HG03064 (cell line): ENCODE measurements around the gene CDK5RAP3.
"Not testable (repeated sequence)": the region's sequence is repeated elsewhere in the genome, so short reads cannot be mapped to it uniquely, and the experiment has no call there.

Source experiments
- ATAC-seq: cut with Tn5 transposase; IDR thresholded peaks from one replicate; pipeline ENCODE4 v1.9.1; 2021; ENCODE audit warnings: low read depth; ENCODE audit not compliant: unreplicated experiment

Gene CDK5RAP3

DNA sequence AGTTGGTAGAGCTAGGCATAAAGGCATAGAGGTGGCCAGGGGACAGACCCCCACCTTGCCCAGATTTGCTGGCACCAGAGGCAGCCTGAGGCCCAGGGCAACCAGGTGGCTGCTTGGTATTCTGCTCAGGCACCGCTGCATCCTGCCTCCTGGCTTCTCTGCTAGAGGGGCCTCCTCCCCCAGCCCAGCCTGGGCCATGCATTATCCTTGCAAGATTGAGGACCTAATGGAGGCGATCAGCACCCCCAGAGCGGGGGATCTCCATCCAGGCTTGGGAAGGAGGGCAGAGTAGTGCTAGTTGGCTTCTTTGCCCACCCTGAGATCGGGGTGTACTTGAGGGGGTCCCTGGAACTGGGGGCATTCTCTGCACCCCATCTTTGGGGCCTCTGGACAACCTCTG, 23.8 kb downstream of the CDK5RAP3 start:
- no peak for ATAC-seq

DNA sequence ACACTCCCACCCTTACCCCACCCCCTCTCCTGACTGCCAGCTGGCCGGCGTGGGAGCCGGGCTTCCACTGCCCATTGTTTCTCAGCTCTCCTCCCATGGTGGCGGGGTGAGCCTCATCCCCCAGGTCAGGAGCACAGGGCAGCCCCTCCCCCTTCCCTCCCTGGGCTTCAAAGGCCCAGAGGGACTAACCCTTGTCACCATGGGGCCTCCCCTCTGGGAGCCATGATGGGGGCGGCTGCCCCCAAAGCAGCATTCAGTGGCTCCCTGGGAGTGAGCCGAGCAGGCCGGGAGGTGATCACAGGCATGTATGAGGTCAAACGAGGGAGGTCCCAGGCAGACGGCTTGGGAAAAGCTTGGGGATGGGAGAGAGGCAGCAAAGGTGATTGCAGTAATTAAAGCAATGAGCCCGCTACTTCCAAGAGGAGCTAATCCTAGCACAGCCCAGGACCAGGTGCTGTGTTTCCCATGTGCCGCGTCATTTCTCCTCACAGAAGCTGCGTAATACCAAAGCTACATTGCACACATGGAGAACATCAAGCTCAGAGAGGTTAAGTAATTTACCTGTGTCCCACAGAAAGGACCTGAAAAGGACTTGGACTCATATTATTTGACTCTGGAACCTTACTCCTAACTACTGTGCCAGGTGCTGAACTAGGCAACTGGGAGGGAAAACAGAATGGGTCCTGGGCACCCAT, 24.5 kb downstream of the CDK5RAP3 start:
- no peak for ATAC-seq

DNA sequence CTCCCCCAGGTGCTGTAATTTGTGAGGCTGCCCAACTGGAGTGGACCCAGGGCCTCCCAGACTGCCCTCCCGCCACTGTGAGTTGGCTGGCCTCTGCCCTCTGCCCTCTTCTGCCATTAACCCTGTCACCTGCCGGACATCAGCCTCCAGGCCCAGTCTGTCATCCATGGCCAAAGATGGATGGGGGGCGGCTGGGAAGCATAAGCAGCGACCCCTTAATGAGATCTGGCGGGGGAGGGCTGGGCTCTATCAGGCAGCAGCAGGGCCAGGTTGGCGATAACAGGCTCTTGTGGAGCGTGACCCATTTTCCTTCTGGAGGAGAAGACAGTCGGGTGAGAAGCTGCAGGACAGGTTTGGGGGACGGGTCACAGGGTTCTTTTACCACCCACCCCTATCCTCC, 25.3 kb downstream of the CDK5RAP3 start:
- ATAC-seq: no peak

DNA sequence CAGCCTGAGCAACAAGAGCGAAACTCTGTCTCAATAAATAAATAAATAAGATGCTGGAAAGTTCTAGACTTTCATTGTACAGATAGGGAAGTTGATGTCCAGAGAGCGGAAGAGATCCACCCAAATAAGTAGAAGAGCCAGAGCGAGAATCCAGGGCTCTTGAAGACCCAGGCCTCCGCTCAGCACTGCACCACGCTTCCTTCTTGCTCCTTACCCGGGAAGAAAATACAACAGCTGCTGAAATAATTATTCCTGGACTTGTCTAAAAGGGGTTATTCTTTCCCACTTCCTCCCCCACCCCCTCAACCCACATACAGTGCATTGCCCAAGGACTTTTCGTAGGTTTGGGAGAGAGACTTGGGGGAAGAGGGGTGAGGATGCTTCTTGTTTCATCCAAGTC, 26.7 kb downstream of the CDK5RAP3 start:
- ATAC-seq: no peak

DNA sequence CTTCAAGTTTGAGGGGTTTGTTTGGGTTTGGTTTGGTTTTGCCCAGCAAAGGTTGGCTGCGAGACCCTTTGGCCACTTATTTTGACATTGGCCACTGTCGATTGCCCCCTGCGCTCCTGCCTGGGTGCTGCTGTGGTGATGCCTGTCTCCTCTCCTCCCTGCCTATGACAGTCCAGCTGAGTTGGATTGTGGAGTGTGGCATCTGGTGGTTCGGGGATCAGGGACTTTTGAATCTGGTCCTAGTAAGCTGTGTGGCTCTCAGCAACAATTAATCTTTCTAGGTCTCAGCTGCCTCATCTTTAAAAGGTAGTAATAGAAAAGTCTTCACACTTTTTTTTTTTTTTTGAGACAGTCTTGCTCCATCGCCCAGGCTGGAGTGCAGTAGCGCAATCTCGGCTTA, 27.1 kb downstream of the CDK5RAP3 start:
- ATAC-seq: no peak

DNA sequence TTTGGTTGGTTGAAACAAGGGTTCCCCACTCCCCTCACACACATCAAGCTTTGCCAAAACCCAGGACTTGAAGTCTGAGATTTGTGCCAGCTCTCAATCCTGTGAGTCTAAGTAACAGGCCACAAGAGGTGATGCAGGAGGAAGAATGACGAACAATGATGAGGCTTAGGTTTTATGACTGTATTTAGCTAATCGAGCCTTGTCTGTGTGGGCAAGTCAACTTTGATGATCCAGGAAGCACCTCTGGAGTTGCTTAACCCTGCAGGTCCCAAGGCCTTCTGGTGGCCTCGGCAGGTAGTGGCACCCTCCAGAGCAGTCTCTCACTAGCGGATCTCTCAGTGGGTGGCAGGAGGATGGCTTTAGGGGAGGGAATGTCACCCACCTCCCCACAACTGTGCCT, 28.7 kb downstream of the CDK5RAP3 start:
- ATAC-seq: no peak

DNA sequence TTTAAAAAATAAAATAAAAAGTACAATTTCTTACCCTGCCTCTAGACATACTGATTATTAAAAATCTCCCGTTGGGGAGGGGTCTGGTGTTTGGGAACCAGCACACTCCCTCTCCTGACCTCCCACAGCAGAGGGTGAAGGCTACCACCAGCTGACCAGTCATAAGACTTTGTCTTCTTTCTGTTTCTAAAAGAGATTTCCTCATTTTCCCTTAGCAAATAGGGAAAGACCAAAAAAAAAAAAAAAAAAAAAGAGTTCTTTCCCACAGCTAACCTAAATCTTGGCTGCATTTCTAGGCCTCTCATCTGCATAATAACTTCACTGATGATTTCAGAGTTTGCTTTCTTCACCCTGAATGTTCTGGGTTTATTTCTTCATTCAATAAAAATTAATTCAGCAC, 30.3 kb downstream of the CDK5RAP3 start:
- ATAC-seq: no peak

DNA sequence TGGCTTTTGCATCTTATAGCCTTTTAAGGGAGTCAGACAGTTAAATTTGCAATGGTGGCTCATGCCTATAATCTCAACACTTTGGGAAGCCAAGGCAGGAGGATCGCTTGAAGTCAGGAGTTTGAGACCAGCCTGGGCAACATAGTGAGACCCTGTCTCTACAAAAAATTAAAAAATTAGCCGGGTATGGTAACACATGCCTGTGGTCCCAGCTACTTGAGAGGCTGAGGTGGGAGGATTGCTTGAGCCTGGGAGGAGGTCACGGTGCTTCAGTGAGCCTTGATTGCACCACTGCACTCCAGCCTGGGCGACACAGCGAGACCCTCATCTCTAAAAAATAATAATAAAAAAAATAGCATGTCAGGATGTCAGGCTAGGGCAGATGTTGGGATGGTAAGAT, 30.7 kb downstream of the CDK5RAP3 start:
- ATAC-seq: not testable (repeated sequence)

DNA sequence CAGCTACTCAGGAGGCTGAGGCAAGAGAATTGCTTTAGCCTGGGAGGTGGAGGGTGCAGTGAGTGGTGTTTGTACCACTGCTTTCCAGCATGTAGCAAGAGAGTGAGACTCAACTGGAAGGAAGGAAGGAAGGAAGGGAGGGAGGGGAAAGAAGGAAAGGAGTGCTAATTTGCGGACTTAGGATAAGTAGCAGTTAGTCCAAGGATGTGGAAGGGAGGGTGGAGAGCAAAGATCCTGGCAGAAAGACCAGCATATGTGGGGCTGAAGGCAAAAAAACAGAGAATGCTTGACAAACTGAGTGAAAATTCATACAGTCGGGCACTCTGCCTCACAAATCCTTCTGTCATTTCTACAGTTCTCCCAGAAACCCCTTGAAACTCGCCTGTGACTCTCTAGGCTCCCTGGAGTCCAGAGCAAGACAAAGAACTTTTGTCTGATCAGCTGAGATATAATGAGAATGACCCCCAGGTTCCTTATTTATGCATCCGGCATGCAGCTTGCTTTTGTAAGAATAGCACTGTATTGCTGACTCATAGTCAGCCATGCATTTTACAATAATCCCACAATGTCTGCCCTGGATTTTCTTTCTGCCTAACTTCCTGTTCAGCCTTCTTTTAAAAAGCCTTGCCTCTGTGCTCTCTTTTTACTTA, 31.5 kb downstream of the CDK5RAP3 start:
- no peak for ATAC-seq

DNA sequence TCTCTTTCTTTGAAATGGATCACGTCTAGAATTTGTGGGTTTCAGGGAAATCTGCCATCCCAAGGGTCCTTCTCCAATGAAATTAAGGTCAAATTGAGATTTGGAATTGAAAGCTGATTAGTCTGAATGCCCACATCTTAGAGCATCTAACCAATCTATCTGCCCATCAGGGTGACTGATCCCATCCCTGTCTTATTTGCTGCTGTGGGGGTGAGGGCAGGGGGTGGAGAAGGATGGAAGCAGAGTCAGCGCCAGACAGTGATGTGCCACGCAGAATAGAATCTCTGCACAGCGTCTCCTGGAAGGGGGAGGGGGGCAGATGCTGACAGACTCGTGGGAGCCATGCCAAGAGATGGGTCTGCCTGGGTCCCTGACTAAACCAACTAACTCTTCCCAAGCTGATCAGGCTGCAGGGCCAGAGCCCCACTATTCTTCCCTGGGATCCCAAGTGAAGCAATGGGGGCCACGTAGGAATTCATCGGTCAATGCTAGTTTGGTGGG, 32.1 kb downstream of the CDK5RAP3 start:
- no peak for ATAC-seq

DNA sequence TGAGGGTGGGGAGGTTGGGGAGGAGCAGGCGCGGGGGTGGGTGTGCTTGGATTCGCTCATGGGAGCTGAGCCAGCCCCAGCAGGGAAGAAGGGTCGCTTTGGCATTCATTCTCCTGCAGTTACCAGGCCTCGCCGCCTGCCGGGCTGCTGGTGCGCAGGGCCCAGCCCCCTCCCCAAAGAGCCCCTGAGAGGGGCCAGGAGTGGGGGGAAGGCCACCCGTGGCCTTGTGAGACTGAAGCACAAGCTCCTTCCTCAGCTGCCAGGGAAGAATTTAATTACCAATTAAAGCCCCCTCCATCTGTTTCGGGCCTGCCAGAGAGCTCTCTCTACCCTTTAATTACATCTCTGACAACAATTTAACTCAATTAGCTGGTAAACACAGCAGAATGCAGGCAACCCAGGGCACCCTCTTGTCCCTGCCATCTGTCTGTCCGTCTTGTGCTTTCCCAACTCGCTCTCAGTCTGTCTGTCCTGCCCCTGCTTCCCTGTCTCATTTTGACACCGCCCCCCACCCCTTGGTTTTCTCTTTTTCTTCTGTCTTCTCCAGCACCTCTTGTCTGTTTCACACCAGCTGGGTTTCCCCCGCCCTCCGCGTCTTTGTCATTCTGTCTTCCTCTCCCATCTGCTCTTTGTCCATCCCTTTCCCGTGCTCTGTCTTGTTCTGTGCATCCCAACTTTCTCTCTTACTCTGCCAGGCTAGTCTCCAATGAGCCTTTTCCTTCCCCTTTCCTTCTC, 32.7 kb downstream of the CDK5RAP3 start:
- no peak for ATAC-seq

DNA sequence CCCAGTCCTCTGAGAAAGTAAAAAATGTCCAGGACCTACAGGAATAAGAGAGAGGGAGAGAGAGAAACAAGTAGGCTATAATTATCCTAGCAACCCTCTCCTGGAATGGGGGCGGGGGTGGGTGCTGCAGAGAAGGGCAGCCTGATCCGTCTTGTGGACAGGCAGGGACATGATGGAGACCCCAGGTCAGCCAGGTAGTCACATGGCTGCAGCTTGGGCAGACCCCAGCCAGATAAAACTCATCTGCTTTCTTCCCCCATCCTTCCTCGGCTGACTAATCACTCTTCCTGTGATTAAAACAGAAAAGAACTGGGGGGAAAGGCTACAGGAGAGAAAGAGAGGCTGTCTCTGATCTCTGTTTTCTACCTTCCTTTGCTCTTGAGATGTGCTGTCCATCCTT, 34.1 kb downstream of the CDK5RAP3 start:
- ATAC-seq: no peak

DNA sequence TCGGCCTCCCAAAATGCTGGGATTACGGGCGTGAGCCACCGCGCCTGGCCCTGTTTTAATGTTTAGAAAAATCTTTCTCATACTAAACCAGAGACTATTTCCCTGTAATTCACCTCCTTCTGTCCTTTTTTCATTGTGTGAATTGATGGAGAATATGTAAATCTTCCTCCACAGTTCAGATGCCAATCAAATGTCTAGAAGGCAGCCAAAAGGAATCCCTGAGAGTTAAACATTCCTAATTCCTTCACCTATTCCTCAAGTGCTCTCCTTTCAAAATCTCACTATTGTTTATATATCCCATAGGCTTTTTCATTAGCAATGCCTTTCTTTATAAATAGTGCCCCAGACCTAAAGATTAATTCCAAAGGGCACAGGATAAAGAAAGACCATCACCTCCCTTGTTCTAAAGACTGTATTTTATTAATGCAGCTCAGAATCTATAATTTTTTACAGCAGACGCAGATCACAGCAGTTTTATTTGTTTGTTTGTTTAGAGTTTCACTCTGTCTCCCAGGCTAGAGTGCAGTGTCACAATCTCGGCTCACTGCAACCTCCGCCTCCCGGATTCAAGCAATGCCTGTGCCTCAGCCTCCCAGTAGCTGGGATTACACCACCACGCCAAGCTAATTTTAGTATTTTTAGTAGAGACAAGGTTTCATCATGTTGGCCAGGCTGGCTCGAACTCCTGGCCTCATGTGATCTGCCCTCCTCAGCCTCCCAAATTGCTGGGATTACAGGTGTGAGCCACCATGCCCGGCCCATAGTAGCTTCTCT, 36.2 kb downstream of the CDK5RAP3 start:
- no peak for ATAC-seq

DNA sequence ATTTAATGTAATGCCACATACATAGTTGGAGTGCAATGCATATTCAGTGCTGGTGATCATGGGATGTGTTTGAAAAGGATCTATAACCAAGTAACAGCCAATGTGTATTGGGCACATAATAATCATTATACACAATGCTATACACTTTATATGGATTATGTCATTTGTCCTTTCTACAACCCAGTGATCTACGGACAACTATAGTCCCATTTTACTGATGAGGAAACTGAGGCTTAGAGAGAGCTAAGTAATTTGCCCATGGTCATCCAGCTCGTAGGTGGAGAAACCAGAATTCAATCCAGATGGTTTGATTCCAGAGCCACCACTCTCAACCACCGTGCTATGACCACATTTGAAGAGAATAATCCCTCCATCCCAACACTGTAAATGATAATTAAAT, 39.3 kb downstream of the CDK5RAP3 start:
- ATAC-seq: no peak

DNA sequence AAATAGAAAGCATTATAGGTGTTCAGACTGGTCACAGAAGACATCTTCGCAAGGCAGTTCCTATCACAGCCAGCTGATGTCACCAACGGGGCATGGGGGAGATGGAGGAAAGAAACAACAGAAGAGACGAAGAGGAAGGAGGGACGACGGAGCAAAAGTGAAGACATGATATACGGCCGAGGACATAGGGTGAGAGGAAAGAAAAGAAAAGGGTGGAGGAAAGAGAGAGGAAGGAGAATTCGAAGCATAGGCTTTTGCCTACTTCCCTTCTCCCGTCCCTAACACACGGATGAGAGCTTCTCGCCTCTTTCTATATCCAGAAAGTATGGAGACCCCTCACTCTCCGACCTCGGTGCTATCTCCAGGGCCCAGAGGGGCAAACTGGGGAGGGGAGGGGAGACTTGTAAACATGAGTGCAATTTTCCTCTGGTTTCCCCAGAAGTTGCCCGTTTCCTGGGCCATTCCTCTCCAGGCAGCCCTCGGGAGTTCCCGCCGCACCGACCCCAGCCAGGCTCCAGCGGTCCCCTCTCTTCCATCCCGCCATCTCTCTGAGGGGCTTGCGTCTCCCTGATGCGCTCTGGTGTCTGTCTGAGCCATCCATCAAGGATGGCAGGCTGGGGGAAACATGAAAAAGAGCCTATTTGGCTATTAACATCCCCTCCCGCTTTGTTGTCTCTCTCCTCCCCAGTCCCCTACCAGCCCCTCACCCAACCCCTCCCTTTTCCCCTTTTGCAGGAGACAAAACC, 40.7 kb downstream of the CDK5RAP3 start:
- ATAC-seq: no peak

DNA sequence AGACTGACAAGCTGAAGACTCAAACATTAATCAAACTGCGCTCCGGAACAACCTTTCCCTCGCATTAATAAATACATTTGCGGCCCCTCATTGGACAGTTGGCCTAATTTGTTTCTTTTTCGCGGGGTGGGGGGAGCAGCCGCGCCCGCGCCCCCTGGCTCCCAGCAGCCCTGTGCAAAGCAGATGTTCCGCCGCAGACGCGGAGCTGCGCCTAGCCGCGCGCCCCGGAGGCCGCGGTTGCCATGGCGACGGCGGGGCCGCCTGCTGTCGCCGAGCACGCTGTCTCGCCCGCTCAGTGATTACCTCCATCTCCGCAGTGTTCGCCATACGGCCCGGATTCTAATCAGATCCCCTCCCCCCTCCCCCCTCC, 41.2 kb downstream of the CDK5RAP3 start:
- no peak for ATAC-seq

DNA sequence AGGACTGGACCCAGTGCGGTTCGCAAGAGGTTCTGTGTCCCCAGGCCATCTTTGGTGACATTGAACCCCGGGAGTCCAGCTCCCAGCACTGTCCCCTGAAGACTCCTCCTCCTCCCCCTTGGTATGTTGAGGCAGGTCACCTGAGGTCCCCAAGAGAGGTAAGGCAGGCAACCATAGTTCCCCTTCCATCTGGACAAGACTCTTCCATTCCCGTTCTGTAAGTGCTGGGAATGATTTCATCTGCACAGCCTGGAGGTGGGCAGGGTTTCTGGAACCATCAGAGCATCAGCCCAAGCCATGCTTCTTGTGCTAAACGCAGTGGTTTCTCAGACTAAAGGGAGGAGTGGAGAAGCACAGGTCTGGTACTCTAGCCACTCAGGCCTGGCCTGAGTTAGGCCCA, 41.7 kb downstream of the CDK5RAP3 start:
- ATAC-seq: no peak

DNA sequence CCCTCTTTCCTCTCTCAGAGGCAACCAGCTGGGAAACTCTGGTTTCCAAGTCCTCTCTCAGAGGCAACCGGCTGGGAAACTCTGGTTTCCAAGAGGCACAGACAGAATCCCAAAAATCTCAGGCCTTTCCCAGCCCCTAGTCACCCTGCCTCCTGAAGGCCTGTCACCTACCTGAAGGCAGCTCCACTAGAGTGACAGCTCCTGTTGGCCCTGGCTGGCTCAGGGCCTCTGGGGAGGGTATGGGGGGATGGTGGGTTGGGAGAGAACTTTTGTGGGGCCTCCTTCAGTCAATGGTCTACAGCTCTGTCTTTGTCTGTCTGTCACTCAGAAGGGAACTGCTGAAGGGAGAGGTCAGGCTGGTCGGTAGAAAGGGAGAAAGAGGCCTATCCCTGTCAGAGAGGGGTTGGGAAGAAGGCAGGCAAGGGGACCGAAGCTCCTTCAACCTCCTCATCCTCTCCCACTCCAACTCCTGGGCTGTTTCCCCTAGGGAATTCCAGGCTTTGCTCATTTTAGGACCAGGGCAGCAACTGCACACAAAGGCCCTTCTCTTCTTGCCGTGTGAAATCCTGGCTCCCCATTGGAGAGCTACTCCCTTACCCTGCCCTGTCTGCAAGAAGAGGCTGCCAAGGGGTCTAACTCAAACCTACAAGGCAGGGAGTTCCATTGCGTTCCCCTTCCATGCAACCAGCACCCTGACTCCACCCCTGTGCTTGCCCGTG, 43.1 kb downstream of the CDK5RAP3 start:
- no peak for ATAC-seq

DNA sequence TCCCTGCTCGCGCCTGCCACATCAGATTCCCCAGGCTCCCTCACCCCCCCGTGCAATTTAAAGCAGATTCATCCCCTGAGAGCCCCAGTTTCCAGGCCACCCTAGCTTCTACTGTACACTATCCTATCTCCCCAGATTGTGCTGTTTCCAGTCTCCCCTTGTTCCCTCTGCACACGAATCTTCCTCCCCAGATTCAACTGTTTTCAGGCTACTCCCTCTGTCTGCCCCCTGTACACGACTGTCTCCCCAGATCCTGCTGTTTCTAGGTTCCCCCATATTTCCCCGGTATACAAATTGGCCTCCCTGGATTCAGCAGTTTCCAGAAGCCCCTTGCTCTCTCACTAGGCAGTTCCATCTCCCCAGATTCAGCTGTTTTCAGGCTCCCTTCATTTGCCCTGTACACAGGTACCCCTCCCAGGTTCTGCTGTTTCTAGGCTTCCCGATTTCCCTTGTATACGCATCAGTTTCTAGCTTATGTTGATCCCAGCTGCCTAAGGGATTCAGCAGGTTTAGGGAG, 43.7 kb downstream of the CDK5RAP3 start:
- no peak for ATAC-seq
